SK-N-SH (cell line): ENCODE results near the gene MXRA8. TPM values are rescaled to one million over a fixed set of nuclear protein-coding genes. Genes with fewer than 3 reads are reported as not detected.

Experiments used
- CTCF ChIA-PET: fragments of 300-600, 350-600 bp; formaldehyde crosslinking; extraction: SDS; loops from one replicate; lab custom pipeline; 2021; lab: Yijun Ruan, JAX
- POLR2A ChIA-PET: fragments of 350-600 bp; sonication (Branson Sonifier 250); formaldehyde crosslinking; extraction: SDS; loops from one replicate; lab custom pipeline; 2020; ENCODE audit warnings: antibody characterized with exemption, inconsistent platforms; lab: Yijun Ruan, JAX
- DNase-seq: peaks from one replicate; pipeline ENCODE4 v3.0.0; 2012
- H2AFZ ChIP-seq: fragments of 200-600 bp; sonication (generic); 2 replicates; pipeline ENCODE4 v1.8.1; 2016; ENCODE audit warnings: antibody characterized with exemption, mild to moderate bottlenecking, low read depth
- H3F3A ChIP-seq: fragments of 200-600 bp; sonication (generic); replicated peaks from 2 replicates; pipeline ENCODE3; 2016; ENCODE audit warnings: antibody characterized with exemption, mild to moderate bottlenecking; ENCODE audit not compliant: insufficient read depth
- H3K27ac ChIP-seq, 2 experiments: fragments of 200-500 bp in 1 of 2; fragments of 200-600 bp in 1 of 2; sonication (Bioruptor generic) in 1 of 2; sonication (generic), shearing (Covaris generic) in 1 of 2; 2 replicates each; pipeline versions ENCODE4 v1.5.1 to v1.6.1; 2014 to 2016; ENCODE audit warnings: low read depth in 2 of 2, inconsistent platforms in 1 of 2, low read length in 1 of 2, mild to moderate bottlenecking in 1 of 2, mixed read lengths in 1 of 2
- H3K27me3 ChIP-seq: fragments of 200-600 bp; sonication (generic), shearing (Covaris generic); 2 replicates; pipeline ENCODE4 v1.6.1; 2016; ENCODE audit warnings: mixed run types; ENCODE audit not compliant: insufficient read depth
- H3K36me3 ChIP-seq, 2 experiments: fragments of 200-500 bp in 1 of 2; fragments of 200-600 bp in 1 of 2; sonication (Bioruptor generic) in 1 of 2; sonication (generic) in 1 of 2; replicated peaks in 1 of 2; 2 replicates each; pipeline versions ENCODE3 to v1.5.1; 2014 to 2016; ENCODE audit warnings: low read length in 1 of 2, mild to moderate bottlenecking in 1 of 2; ENCODE audit not compliant: insufficient read depth in 2 of 2, control insufficient read depth in 1 of 2
- H3K4me1 ChIP-seq, 2 experiments: fragments of 200-500 bp in 1 of 2; fragments of 200-600 bp in 1 of 2; sonication (Bioruptor generic) in 1 of 2; sonication (generic), shearing (Covaris generic) in 1 of 2; 2 replicates each; pipeline versions ENCODE4 v1.5.1 to v1.6.1; 2014 to 2016; ENCODE audit warnings: low read depth in 1 of 2, low read length in 1 of 2, mixed run types in 1 of 2; ENCODE audit not compliant: insufficient read depth in 2 of 2, control insufficient read depth in 1 of 2
- H3K4me2 ChIP-seq: fragments of 200-600 bp; sonication (generic), shearing (Covaris generic); 2 replicates; pipeline ENCODE4 v1.6.1; 2017; ENCODE audit warnings: mixed run types
- H3K4me3 ChIP-seq, 2 experiments: fragments of 200-500 bp in 1 of 2; fragments of 200-600 bp in 1 of 2; sonication (Bioruptor generic) in 1 of 2; sonication (generic), shearing (Covaris generic) in 1 of 2; 2 replicates each; pipeline versions ENCODE4 v1.5.1 to v1.8.1; 2014 to 2016; ENCODE audit warnings: low read depth in 2 of 2, inconsistent platforms in 1 of 2, low read length in 1 of 2, mild to moderate bottlenecking in 1 of 2, mixed read lengths in 1 of 2, moderate library complexity in 1 of 2
- H3K79me2 ChIP-seq: fragments of 200-600 bp; sonication (generic); 2 replicates; pipeline ENCODE4 v1.8.1; 2017; ENCODE audit warnings: mild to moderate bottlenecking; ENCODE audit not compliant: insufficient read depth
- H3K9ac ChIP-seq: fragments of 200-600 bp; sonication (generic); 2 replicates; pipeline ENCODE4 v1.6.1; 2017; ENCODE audit warnings: mixed run types
- H3K9me2 ChIP-seq: fragments of 200-600 bp; sonication (generic); 2 replicates; pipeline ENCODE4 v1.6.1; 2017; ENCODE audit warnings: mixed run types
- H3K9me3 ChIP-seq: fragments of 200-600 bp; sonication (generic); 2 replicates; pipeline ENCODE4 v1.6.1; 2017; ENCODE audit warnings: mixed run types, mild to moderate bottlenecking, moderate library complexity
- H4K20me1 ChIP-seq: fragments of 200-600 bp; sonication (generic); 2 replicates; pipeline ENCODE4 v1.6.1; 2017; ENCODE audit warnings: mild to moderate bottlenecking, mixed run types; ENCODE audit not compliant: insufficient read depth
- EZH2phosphoT487 ChIP-seq: fragments of 200-600 bp; sonication (generic); IDR thresholded peaks from 2 replicates; pipeline ENCODE4 v1.6.1; 2017; ENCODE audit warnings: low read depth, mixed run types, mild to moderate bottlenecking, antibody characterized with exemption, moderate library complexity, borderline replicate concordance
- FOSL2 ChIP-seq: IDR thresholded peaks from 2 replicates; pipeline ENCODE4 v1.4.0; 2012; ENCODE audit warnings: low read depth, mild to moderate bottlenecking, moderate library complexity, borderline replicate concordance
- FOXM1 ChIP-seq: IDR thresholded peaks from 2 replicates; pipeline ENCODE4 v1.4.0; 2012; ENCODE audit warnings: low read depth, mild to moderate bottlenecking
- GATA2 ChIP-seq: sonication (generic); formaldehyde crosslinking; IDR thresholded peaks from 2 replicates; pipeline ENCODE4 v1.5.0; 2020; ENCODE audit warnings: mild to moderate bottlenecking, missing genetic modification reagents
- JUND ChIP-seq: IDR thresholded peaks from 2 replicates; pipeline ENCODE4 v1.4.0; 2012
- NFIC ChIP-seq: IDR thresholded peaks from 2 replicates; pipeline ENCODE4 v1.4.0; 2012; ENCODE audit warnings: borderline replicate concordance
- NRF1 ChIP-seq: IDR thresholded peaks from 2 replicates; pipeline ENCODE4 v1.6.1; 2012; ENCODE audit warnings: low read depth, mild to moderate bottlenecking, low read length
- RAD21 ChIP-seq: IDR thresholded peaks from 2 replicates; pipeline ENCODE4 v1.6.1; 2012; ENCODE audit warnings: mild to moderate bottlenecking, low read length
- RFX5 ChIP-seq: IDR thresholded peaks from 2 replicates; pipeline ENCODE4 v1.6.1; 2012; ENCODE audit warnings: mild to moderate bottlenecking, improper control_type of control experiment, low read length
- RXRA ChIP-seq: IDR thresholded peaks from 2 replicates; pipeline ENCODE4 v1.4.0; 2012; ENCODE audit warnings: low read depth, mild to moderate bottlenecking, borderline replicate concordance
- TEAD4 ChIP-seq: IDR thresholded peaks from 2 replicates; pipeline ENCODE4 v1.4.0; 2012; ENCODE audit warnings: mild to moderate bottlenecking, borderline replicate concordance; ENCODE audit not compliant: insufficient read depth
- USF1 ChIP-seq: IDR thresholded peaks from 2 replicates; pipeline ENCODE4 v1.4.0; 2012; ENCODE audit warnings: low read depth, borderline replicate concordance
- YY1 ChIP-seq: IDR thresholded peaks from 2 replicates; pipeline ENCODE4 v1.4.0; 2012; ENCODE audit warnings: low read depth, mild to moderate bottlenecking
- WGBS: methylation state at CpG from one replicate; pipeline ENCODE4 v1.1.6; 2017; ENCODE audit warnings: low lambda C conversion rate; 5-methylcytosine and 5-hydroxymethylcytosine counted together
- polyA plus RNA-seq, 3 experiments: library from polyadenylated mRNA; depleted of rRNA; stranded (reverse); fragments of >200 nt; gene quantifications; 2 replicates each; pipeline ENCODE4 v1.2.3, GENCODE V29; 2012
- TF ChIP-seq, protein P1 (sequence below): fragments of 150-350 bp; IDR thresholded peaks from 2 replicates; pipeline ENCODE4 v1.6.1; 2016; ENCODE audit warnings: mild to moderate bottlenecking, low read depth, low read length
- TF ChIP-seq, protein P2 (sequence below): IDR thresholded peaks from 2 replicates; pipeline ENCODE4 v1.4.0; 2012; ENCODE audit warnings: low read depth
- TF ChIP-seq, protein P3 (sequence below): fragments of 200-600 bp; sonication (generic); IDR thresholded peaks from 2 replicates; pipeline ENCODE4 v1.6.1; 2017; ENCODE audit warnings: antibody characterized with exemption, mild to moderate bottlenecking, moderate library complexity

Gene MXRA8
- polyA plus RNA-seq, 1 of the 3 experiments (the other 2 are of a cell fraction) = 2.5 TPM

- Histone ChIP-seq H3K4me1 (peaks cover 13 to 50% of the 10 kb centered on the region in 2 experiments; a peak in 2 of 4 replicates), H3F3A (no peaks in the 10 kb centered on the region), H3K9me3 (no peaks in the 10 kb centered on the region), H3K9me2 (no peaks in the 10 kb centered on the region), H2AFZ (no peak overlapping the region), H3K4me2 (peak overlapping the region; percentile 95), H4K20me1 (peaks cover 11% of the 10 kb centered on the region; the same call in 1 of the 2 replicates), H3K27ac (peak overlapping the region in 1 of 2 experiments; percentile 97; a peak in 2 of 4 replicates), H3K27me3 (no peaks in the 10 kb centered on the region), H3K9ac (peak overlapping the region; percentile 68; the same call in 1 of the 2 replicates), H3K79me2 (peaks cover 32% of the 10 kb centered on the region), H3K4me3 (peak overlapping the region; percentile 73 to 91), H3K36me3 (peaks cover 0 to 18% of the 10 kb centered on the region in 2 experiments)
- ChIA-PET CTCF (interaction anchor here (0.5 kb wide), 1 partner anchor 92 kb away, joined by 3 read pairs; no protein-coding TSS in a partner anchor), POLR2A (no interaction called here)
- no peak for DNase-seq
- 38% methylated on average over 7 of the region's 27 CpGs for WGBS
- no peak for TF ChIP-seq YY1
- TF ChIP-seq RXRA = no peak
- TF ChIP-seq, protein P1, sequence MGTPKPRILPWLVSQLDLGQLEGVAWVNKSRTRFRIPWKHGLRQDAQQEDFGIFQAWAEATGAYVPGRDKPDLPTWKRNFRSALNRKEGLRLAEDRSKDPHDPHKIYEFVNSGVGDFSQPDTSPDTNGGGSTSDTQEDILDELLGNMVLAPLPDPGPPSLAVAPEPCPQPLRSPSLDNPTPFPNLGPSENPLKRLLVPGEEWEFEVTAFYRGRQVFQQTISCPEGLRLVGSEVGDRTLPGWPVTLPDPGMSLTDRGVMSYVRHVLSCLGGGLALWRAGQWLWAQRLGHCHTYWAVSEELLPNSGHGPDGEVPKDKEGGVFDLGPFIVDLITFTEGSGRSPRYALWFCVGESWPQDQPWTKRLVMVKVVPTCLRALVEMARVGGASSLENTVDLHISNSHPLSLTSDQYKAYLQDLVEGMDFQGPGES = no peak
- no peak for TF ChIP-seq GATA2 (CRISPR knock-in tag)
- no peak for TF ChIP-seq RAD21
- TF ChIP-seq, protein P2, sequence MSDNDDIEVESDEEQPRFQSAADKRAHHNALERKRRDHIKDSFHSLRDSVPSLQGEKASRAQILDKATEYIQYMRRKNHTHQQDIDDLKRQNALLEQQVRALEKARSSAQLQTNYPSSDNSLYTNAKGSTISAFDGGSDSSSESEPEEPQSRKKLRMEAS = no peak
- no peak for TF ChIP-seq JUND
- no peak for TF ChIP-seq FOSL2
- TF ChIP-seq USF1 = no peak
- no peak for TF ChIP-seq TEAD4
- no peak for TF ChIP-seq NRF1
- TF ChIP-seq FOXM1 = no peak
- no peak for TF ChIP-seq NFIC
- TF ChIP-seq, all 33 proteins: peak for 0
These were observed 51.6 kb downstream of the MXRA8 start for GRCh38 chr1:1306661-1307260.

- Histone ChIP-seq H3K79me2 (peaks cover 32% of the 10 kb centered on the region), H3K4me2 (peak overlapping the region; percentile 95), H3F3A (no peaks in the 10 kb centered on the region), H3K36me3 (peaks cover 0 to 12% of the 10 kb centered on the region in 2 experiments), H3K4me1 (peaks cover 13 to 50% of the 10 kb centered on the region in 2 experiments; a peak in 2 of 4 replicates), H3K27me3 (no peaks in the 10 kb centered on the region), H2AFZ (no peak overlapping the region), H4K20me1 (peaks cover 15% of the 10 kb centered on the region; the same call in 1 of the 2 replicates), H3K9me2 (no peaks in the 10 kb centered on the region), H3K4me3 (peak overlapping the region; percentile 73 to 91), H3K9me3 (no peaks in the 10 kb centered on the region), H3K9ac (peak overlapping the region; percentile 14; the same call in 1 of the 2 replicates), H3K27ac (peak overlapping the region; percentile 39 to 97; a peak in 2 of 4 replicates)
- peak; percentile 52 for DNase-seq
- CTCF ChIA-PET = interaction anchor here (1.0 to 1.2 kb wide), 2 partner anchors 20 to 184 kb away, joined by 3 to 4 read pairs; no protein-coding TSS in a partner anchor
- no peak for TF ChIP-seq EZH2phosphoT487
- no peak for TF ChIP-seq FOSL2
- peak; percentile 38; the same call in 1 of the 2 replicates for TF ChIP-seq RAD21
- TF ChIP-seq RFX5 = no peak
- TF ChIP-seq, protein P3, sequence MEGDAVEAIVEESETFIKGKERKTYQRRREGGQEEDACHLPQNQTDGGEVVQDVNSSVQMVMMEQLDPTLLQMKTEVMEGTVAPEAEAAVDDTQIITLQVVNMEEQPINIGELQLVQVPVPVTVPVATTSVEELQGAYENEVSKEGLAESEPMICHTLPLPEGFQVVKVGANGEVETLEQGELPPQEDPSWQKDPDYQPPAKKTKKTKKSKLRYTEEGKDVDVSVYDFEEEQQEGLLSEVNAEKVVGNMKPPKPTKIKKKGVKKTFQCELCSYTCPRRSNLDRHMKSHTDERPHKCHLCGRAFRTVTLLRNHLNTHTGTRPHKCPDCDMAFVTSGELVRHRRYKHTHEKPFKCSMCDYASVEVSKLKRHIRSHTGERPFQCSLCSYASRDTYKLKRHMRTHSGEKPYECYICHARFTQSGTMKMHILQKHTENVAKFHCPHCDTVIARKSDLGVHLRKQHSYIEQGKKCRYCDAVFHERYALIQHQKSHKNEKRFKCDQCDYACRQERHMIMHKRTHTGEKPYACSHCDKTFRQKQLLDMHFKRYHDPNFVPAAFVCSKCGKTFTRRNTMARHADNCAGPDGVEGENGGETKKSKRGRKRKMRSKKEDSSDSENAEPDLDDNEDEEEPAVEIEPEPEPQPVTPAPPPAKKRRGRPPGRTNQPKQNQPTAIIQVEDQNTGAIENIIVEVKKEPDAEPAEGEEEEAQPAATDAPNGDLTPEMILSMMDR = peak; percentile 25; the same call in 1 of the 2 replicates
- TF ChIP-seq NFIC = no peak
- WGBS = 66% methylated on average over 6 of the region's 11 CpGs
- POLR2A ChIA-PET = interaction anchor here (1.5 kb wide), 1 partner anchor 69 kb away, joined by 4 read pairs; the partner anchor contains the start of gene AURKAIP1
These were observed 52.2 kb downstream of the MXRA8 start for GRCh38 chr1:1306070-1306660.
